GM21529 (cell line): Measurements from ENCODE around the gene PTGES2.
"Not testable (repeated sequence)": the region's sequence is repeated elsewhere in the genome, so short reads cannot be mapped to it uniquely, and the experiment has no call there.

Experiments used
- ATAC-seq: cut with Tn5 transposase; IDR thresholded peaks from one replicate; pipeline ENCODE4 v1.9.1; 2021; ENCODE audit not compliant: unreplicated experiment

Gene PTGES2

GRCh38 chr9:128092199-128092977 is 35.1 kb downstream of the PTGES2 start:
- ATAC-seq: no peak

GRCh38 chr9:128091571-128091970 is 36.0 kb downstream of the PTGES2 start:
- no peak for ATAC-seq

DNA sequence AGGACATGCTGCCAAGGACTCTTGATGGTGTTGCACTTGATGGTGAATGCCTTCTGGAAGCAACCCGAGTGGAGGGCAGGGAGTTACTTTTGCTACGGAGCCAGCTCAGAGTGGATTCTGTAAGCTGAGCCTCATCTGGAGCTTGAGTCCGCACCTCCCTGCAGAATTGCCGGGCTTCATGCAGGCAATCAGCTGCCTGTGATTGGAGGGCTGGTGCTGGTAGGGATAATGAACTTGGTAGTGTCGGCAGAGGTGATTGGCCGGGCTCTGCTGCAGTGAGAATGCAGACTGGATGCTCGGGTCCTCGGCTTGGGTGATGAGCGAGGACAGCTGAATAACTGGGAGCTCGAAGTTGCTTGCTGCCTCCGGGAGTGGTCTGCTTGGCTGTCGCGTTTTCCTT is 36.4 kb downstream of the PTGES2 start:
- ATAC-seq: no peak

- no peak for ATAC-seq
Measured at GRCh38 chr9:128089299-128089698, 38.2 kb downstream of the PTGES2 start.

DNA sequence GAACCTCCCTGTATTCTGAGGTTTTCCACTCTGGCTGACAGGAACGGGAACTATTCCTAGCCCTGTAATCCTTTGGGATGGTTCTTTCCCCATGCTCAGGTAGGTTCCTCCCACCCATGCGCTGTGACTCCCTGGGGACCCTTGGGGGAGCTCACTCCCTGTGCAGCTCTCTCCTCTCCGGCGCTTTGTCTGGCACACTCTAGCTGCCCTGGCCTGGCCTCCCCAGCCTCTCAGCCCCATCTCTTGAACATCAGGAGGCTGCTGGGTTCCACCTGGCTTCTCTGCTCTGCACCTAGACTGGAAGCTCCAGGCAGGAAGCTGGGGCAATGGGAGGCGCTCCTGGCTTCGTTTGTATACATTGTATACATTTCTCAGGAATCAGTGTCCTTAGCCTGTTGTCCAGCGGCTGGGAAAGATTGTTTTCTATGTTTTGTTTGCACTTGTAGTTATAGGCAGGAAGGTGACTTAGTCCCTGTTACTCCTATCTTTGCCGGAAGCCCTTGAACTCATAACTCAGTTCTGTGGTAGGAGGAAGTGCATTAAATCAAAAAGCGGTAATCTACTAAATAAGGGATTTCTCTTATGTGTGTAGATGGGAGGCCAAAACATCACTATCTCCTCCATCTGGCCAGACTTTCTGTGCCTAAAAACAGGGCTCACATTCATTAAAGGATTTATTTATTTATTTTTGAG is 39.1 kb downstream of the PTGES2 start:
- no peak for ATAC-seq

DNA sequence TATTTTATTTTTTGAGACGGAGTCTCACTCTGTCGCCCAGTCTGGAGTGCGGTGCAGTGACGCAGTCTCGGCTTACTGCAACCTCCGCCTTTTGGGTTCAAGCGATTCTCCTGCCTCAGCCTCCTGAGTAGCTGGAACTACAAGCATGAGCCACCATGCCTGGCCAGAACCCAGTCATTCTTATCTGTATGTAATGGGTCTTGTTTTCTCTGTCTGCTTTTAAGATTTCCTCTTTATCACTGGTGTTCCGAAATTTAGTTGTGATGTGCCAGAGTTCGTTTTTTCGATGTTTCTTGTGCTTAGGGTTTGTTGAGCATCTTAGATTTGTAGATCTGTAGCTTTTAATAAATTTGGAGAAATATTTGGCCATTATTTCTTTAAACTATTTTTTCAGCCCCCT is 40.3 kb downstream of the PTGES2 start:
- no peak for ATAC-seq

DNA sequence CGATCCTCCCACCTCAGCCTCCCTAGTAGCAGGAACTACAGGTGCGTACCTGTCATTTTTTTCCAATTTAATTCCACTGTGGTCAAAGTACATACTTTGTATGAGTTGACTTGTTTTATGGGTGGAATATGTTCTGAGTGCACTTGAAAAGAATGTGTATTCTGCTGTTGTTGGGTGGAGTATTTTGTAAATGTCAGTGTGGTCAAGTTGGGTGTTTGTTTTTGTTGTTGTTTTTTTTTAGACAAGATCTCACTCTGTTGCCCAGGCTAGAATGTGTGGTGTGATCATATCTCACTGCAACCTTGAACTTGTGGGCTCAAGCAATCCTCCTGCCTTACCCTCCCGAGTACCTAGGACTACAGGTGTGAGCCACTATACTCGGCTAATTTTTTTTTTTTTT is 41.6 kb downstream of the PTGES2 start:
- no peak for ATAC-seq

GRCh38 chr9:128084746-128085145 is 42.8 kb downstream of the PTGES2 start:
- no peak for ATAC-seq

DNA sequence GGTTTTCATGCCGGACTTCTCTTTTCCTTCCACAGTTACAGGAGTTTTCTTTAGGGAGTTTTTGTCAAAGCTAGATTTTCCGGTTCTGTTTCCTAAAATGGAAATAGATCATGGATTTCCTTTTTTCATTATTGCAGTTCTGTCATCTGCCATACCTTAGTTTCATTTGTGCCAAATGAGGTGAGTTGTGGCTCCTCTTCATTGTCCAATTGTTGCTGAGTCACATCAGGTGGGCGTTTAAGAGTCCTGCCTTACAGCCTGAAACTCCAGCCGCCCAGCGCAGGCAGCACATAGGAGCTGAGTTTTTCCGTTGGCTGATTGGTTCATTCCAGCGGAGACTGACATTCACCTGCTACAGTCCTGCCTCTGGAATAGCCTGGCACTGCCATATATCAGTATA is 45.4 kb downstream of the PTGES2 start:
- ATAC-seq: no peak

- ATAC-seq: no peak
Measured at GRCh38 chr9:128081056-128081455, 46.5 kb downstream of the PTGES2 start.

DNA sequence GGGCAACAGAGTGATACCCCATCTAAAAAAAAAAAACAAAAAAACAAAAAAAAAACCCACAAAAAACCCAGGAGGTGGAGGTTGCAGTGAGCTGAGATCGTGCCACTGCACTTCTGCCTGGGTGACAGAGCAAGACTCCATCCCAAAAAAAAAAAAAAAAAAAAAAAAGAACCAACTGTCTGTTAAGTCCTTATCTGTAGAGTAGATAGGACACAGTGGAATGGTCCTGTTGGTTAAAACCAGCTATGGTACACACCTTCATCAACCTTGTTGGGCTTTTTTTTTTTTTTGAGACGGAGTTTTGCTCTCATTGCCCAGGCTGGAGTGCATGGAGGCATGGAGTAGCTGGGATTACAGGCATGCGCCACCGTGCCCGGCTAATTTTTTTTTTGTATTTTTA is 47.3 kb downstream of the PTGES2 start:
- no peak for ATAC-seq

- no peak for ATAC-seq
Measured at GRCh38 chr9:128078504-128079434, 48.8 kb downstream of the PTGES2 start.

GRCh38 chr9:128077847-128078503 is 49.6 kb downstream of the PTGES2 start:
- no peak for ATAC-seq

GRCh38 chr9:128073253-128073886 is 54.2 kb downstream of the PTGES2 start:
- ATAC-seq: no peak

GRCh38 chr9:128072144-128073021 is 55.1 kb downstream of the PTGES2 start:
- no peak for ATAC-seq

GRCh38 chr9:128071475-128071874 is 56.1 kb downstream of the PTGES2 start:
- ATAC-seq: not testable (repeated sequence)

DNA sequence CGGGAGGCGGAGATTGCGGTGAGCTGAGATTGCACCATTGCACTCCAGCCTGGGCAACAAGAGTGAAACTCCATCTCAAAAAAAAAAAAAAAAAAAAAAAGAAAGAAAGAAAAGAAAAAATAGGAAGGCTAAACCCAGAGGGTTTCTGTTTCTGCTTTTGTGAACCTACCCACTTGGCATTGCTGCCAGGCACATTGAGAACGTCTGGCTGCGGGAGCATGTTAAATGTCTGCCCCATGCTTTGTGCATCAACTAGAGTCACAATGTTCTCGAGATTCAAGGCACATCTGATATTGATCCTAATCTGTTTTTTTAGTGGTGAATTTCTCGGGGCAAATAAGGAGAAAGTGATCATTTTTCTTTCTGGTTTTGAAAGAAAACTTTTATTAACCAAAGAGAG is 56.7 kb downstream of the PTGES2 start:
- no peak for ATAC-seq
